Right atrium auricular region (tissue), 2 donors: ENCODE measurements around the gene TGFBR3. TPM values are rescaled to one million over a fixed set of nuclear protein-coding genes. Genes with fewer than 3 reads are reported as not detected.

Source experiments
- DNase-seq: peaks from one replicate; pipeline ENCODE4 v3.0.0-alpha.2; 2019; ENCODE audit warnings: low spot score
- H3K27ac ChIP-seq, 2 donors: fragments of 200-600 bp; sonication (generic); 1 replicate in 1 of 2; 2 replicates in 1 of 2; pipeline ENCODE4 v1.5.1; 2016 to 2019
- H3K27me3 ChIP-seq, 2 donors: fragments of 200-600 bp; sonication (generic); one replicate each; pipeline versions ENCODE4 v1.5.1 to v1.6.0; 2017 to 2019
- H3K36me3 ChIP-seq: fragments of 200-600 bp; sonication (generic); one replicate; pipeline ENCODE4 v1.5.1; 2016
- H3K4me1 ChIP-seq, 2 donors: fragments of 200-600 bp; sonication (generic); one replicate each; pipeline versions ENCODE4 v1.5.1 to v1.6.0; 2017 to 2019
- H3K4me3 ChIP-seq, 2 donors: fragments of 200-600 bp; sonication (generic); 1 replicate in 1 of 2; 2 replicates in 1 of 2; pipeline ENCODE4 v1.5.1; 2017 to 2019; ENCODE audit warnings: mild to moderate bottlenecking in 1 of 2, moderate library complexity in 1 of 2
- H3K9me3 ChIP-seq, 2 donors: fragments of 200-600 bp; sonication (generic); one replicate each; pipeline ENCODE4 v1.5.1; 2019
- total RNA-seq, 2 donors: library from RNA; depleted of rRNA; stranded (reverse); fragments of >200 nt; gene quantifications; one replicate each; pipeline ENCODE4 v1.1.0, GENCODE V29; 2016
- TF ChIP-seq, protein P1 (sequence below), 2 donors: fragments of 200-600 bp; sonication (generic); IDR thresholded peaks; one replicate each; pipeline ENCODE4 v1.5.1; 2019; ENCODE audit warnings: antibody characterized with exemption in 2 of 2

Gene TGFBR3
- total RNA-seq, 2 donors from 2014 or later: 40.5 to 64.8 TPM

DNA sequence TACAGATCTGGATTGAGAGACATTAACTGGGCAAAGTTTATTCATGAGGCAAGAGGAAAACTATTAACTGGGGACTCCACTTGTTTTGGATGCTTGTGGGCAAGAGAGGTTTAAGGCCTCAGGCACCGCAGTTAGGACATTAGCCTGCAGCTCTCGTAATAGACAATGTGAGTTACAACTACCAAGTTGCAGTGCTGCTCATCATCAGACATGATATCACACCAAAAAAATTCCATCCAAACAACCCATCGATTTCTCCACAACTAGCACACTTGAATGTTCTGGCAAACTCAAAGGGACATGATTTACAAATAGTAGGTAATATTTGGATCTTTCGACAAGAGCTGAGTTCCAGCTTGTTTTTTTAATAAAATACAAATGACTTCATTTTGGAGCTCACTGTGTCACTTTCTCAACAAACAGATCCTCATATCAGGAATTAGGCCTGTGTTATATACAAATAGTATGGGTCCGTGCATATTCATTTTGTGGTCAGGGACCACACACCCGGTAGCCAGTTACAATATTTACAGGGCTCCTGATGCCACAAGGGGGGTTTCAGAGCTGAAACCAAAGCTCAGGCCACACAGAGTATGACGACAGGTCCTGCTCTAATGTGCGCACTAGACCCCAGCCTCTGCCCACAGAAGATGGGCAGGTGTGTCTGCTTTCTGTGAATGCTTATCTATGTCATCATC lies 128.0 kb downstream of the TGFBR3 start:
- Histone ChIP-seq H3K27ac (peak overlapping the region; percentile 15 to 75), H3K27me3 (no peaks in the 10 kb centered on the region), H3K36me3 (no peaks in the 10 kb centered on the region), H3K4me3 (no peak overlapping the region), H3K9me3 (no peaks in the 10 kb centered on the region), H3K4me1 (peaks cover 0 to 59% of the 10 kb centered on the region in 2 donors)
- TF ChIP-seq, protein P1, sequence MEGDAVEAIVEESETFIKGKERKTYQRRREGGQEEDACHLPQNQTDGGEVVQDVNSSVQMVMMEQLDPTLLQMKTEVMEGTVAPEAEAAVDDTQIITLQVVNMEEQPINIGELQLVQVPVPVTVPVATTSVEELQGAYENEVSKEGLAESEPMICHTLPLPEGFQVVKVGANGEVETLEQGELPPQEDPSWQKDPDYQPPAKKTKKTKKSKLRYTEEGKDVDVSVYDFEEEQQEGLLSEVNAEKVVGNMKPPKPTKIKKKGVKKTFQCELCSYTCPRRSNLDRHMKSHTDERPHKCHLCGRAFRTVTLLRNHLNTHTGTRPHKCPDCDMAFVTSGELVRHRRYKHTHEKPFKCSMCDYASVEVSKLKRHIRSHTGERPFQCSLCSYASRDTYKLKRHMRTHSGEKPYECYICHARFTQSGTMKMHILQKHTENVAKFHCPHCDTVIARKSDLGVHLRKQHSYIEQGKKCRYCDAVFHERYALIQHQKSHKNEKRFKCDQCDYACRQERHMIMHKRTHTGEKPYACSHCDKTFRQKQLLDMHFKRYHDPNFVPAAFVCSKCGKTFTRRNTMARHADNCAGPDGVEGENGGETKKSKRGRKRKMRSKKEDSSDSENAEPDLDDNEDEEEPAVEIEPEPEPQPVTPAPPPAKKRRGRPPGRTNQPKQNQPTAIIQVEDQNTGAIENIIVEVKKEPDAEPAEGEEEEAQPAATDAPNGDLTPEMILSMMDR (IDR thresholded peaks at IDR 0.05): no peak
- no peak for DNase-seq

DNA sequence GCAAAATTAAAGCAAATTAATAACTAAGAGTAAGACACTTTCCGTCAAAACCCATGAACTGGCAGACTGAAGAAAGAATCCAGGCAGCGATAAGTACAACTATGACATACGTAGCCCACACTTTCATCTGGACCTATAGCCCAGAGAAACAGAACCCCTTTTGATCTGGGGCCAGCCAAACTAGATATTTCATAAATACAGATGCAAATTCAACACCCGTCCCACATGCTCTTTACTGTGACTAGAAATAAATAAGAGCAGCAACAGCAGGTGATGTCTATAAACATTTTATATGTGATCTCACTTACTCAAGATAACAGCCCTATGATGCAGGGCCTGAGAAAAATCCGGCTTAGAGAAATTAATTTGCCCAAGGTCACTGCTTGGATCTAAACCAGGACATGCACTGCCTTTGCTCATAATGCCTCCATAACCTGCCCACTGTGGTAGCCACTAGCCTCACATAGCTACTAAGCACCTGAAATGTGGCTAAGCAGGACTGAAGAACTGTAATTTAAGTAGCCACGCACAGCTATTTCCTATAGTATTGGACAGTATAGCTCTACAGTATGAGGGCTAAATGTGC lies 130.2 kb downstream of the TGFBR3 start:
- H3K27me3 ChIP-seq: no peaks in the 10 kb centered on the region
- no peaks in the 10 kb centered on the region for H3K36me3 ChIP-seq
- H3K4me1 ChIP-seq: peaks cover 0 to 62% of the 10 kb centered on the region in 2 donors
- no peaks in the 10 kb centered on the region for H3K9me3 ChIP-seq
- peak overlapping the region; percentile 57 to 75 for H3K27ac ChIP-seq
- TF ChIP-seq, protein P1 (IDR thresholded peaks at IDR 0.05): no peak
- no peak for DNase-seq
- H3K4me3 ChIP-seq: no peak overlapping the region

DNA sequence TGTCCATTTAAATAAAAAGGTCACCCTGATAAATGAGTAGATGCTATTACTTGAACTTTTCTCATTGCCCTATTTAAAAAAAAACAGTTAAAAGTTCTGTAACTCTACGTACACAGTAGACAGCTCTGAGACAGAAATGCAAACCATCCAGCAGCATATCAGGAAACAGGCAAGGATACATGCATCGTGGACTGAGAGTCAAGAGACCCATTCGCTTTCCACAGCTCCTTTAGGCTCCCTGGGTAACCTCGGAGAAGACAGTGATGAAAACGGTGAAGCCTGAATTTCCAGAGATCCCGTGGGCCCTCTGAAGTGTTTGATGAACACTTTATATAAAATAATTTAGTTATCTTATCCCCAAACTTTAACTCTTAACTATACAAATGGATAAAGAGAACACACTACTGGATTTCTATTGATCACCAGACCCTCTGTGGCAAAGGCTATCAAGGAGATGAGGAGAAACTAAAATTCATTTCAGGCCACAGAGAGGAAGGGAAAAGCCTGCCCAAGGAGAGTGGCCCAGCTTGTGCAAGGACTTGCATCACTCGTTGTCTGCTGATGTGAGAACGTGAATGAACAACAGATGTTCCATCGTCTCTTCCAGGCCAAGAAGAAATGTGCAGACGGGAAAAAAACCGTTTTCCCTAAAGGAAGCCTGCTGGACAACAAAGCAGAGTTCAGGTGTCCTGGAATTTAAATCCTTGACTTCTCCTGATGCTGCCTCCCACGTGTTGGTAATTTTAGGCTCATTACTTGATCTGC lies 131.0 kb downstream of the TGFBR3 start:
- Histone ChIP-seq H3K27me3 (no peaks in the 10 kb centered on the region), H3K9me3 (no peaks in the 10 kb centered on the region), H3K4me3 (no peak overlapping the region), H3K4me1 (peaks cover 0 to 62% of the 10 kb centered on the region in 2 donors), H3K27ac (peak overlapping the region; percentile 57 to 75), H3K36me3 (no peaks in the 10 kb centered on the region)
- DNase-seq: peak; percentile 76
- TF ChIP-seq, protein P1 (IDR thresholded peaks at IDR 0.05): no peak

DNA sequence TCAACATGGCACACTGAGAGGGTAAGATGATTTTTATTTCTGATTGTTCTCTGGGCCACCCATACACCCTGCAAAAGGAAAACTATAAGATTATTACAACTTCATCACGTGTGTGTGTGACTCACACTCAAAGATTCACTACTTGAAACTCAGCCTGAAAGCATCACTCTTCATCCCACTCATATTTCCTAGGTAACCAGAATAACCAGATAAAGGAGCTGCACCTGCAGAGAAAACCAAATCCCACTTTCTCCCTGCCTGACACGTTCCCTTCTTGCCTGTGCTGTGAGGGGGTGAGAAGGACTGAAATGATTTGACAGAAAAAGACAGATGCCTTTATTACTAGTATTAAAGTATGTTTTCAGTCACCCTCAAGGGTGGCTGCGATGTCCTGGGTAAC lies 131.6 kb downstream of the TGFBR3 start:
- H3K27ac ChIP-seq: peak overlapping the region; percentile 57 to 75
- DNase-seq: no peak
- H3K4me3 ChIP-seq: no peak overlapping the region
- no peaks in the 10 kb centered on the region for H3K9me3 ChIP-seq
- H3K4me1 ChIP-seq: peaks cover 0 to 66% of the 10 kb centered on the region in 2 donors
- H3K36me3 ChIP-seq: no peaks in the 10 kb centered on the region
- TF ChIP-seq, protein P1 (IDR thresholded peaks at IDR 0.05): no peak
- H3K27me3 ChIP-seq: no peaks in the 10 kb centered on the region

DNA sequence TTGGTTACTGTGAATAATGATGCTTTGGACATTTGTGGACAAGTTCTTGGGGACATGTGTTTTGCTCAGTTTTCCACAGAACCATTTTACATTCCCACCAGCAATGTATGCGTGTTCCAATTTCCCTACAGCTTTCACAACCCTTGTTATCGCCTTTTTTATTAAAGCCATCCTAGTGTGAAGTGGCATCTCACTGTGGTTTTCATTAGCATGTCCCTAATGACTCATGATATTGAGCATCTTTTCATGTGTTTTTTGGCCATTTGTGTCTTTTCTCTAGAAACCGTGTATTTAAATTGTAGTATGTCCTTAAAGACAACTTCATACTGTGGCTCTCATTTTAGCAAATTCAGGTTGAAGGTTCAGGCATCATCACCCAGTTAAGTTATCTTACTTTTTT lies 132.1 kb downstream of the TGFBR3 start:
- Histone ChIP-seq H3K9me3 (no peaks in the 10 kb centered on the region), H3K4me3 (no peak overlapping the region), H3K4me1 (peaks cover 0 to 69% of the 10 kb centered on the region in 2 donors), H3K27ac (peak overlapping the region; percentile 57 to 75), H3K27me3 (no peaks in the 10 kb centered on the region), H3K36me3 (no peaks in the 10 kb centered on the region)
- no peak for DNase-seq
- TF ChIP-seq, protein P1 (IDR thresholded peaks at IDR 0.05): no peak
